ENCODE results near the gene RRP12. TPM values are rescaled to one million over a fixed set of nuclear protein-coding genes. Genes with fewer than 3 reads are reported as not detected.

RRP12 gene
- total and polyA plus RNA-seq, 12 donors, result 11.1 to 46.6 (median 22.3) TPM

DNA sequence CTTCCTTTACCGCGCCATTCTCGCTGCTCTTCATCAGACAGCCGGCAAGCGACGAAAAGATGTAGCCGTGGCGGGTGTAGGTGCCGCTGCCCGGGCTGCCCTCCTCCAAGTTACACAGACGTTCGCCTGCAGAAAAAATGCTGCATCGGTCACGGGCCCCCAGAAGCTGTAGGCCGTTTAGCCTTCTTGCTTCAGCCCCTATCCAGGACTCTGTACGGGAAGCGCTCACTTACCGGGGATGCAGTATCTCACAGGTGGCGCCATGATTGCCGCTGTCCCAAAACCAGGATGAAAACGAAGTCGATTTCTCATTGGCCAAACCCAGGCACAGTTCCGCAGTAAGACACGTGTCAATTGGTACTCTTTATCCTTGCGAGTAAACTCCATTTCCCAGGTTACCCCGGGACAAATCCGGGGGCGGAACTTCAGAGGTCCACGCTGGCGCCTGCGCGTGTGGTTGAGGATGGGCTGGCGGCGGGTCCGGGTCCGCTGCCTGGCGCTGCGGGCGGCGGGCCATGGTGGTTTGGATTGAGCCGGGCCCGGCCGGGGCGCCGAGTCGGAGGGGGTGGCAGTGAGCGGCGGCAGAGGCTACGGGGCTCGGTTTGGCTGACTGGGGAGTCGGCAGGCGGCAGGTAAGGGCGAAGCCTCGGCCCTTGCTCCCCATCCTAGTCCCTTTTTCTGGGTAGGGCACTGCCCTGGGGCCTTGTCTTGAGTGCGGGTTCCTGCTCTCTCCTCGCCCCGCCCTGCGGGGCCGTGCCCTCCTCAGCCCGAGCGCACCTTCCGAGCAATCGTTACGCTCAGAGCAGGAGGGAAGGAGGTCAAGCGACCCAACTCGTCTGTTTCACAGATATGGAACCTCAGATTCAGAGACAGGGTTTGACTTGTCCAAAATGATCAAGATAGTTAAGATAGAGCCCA lies 44.8 kb upstream of the RRP12 start, which contains the start of the genes EXOSC1 and ZDHHC16:
EXOSC1 (minus strand) TSS at position 285 of the 918 bp plus-strand sequence; CDS start at position 264, 21 bp downstream.
ZDHHC16 (plus strand) TSS at position 454 of the 918 bp plus-strand sequence. CDS start 5,501 bp downstream, outside the sequence.
- ATAC-seq (peak; percentile 97 to 99 (median 98)), DNase-seq (peak; percentile 85 to 93)
- Histone ChIP-seq H3K9me3 (no peaks in the 10 kb centered on the region), H3K4me3 (peak within 1 kb of the TSS; percentile 68 to 99 (median 96)), H3K36me3 (peaks cover 0 to 32% (median 5%) of the 10 kb centered on the region in 9 donors), H3K4me1 (peaks cover 12 to 51% (median 44%) of the 10 kb centered on the region in 9 donors), H3K27ac (peak within 1 kb of the TSS in 8 of 10 donors; percentile 59 to 88 (median 79)), H3K27me3 (no peaks in the 10 kb centered on the region)
- whole genome bisulfite sequencing, 2 donors, result 0% methylated on average over 66 of the region's 66 CpGs
- TF ChIP-seq, protein P1, sequence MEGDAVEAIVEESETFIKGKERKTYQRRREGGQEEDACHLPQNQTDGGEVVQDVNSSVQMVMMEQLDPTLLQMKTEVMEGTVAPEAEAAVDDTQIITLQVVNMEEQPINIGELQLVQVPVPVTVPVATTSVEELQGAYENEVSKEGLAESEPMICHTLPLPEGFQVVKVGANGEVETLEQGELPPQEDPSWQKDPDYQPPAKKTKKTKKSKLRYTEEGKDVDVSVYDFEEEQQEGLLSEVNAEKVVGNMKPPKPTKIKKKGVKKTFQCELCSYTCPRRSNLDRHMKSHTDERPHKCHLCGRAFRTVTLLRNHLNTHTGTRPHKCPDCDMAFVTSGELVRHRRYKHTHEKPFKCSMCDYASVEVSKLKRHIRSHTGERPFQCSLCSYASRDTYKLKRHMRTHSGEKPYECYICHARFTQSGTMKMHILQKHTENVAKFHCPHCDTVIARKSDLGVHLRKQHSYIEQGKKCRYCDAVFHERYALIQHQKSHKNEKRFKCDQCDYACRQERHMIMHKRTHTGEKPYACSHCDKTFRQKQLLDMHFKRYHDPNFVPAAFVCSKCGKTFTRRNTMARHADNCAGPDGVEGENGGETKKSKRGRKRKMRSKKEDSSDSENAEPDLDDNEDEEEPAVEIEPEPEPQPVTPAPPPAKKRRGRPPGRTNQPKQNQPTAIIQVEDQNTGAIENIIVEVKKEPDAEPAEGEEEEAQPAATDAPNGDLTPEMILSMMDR (IDR thresholded peaks at IDR 0.05), result peak in 3 of 9 donors; percentile 16 to 42 (median 18)
- intact Hi-C loops (cut with DNase I), result loop anchor here in 1 of 10 donors (2.0 kb wide), 1 partner anchor 53 kb away; the partner anchor contains the start of genes MMS19 and UBTD1

DNA sequence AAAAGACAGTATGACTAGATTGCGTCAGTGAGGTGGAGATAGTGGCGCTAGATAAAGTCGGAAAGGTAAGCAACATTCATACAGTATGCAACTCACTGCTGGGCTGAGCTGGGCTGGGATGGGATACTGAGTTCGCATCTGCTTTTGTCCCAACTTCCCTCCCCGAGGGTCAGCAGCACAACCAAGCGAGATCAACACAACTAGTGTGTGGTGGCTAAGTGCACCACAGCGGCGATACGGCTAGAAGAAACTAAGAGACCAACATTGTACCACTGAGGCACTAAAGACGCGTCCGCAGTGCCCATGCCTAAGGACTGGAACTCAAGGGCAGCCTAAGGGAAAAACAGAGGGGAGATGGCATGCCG lies 44.2 kb upstream of the RRP12 start:
- H3K27me3 ChIP-seq, result no peaks in the 10 kb centered on the region
- H3K9me3 ChIP-seq, result no peaks in the 10 kb centered on the region
- H3K36me3 ChIP-seq, result peaks cover 0 to 39% (median 10%) of the 10 kb centered on the region in 9 donors
- peak in 6 of 8 donors; percentile 2 to 41 (median 4) for ATAC-seq
- DNase-seq, result no peak
- peaks cover 12 to 45% (median 38%) of the 10 kb centered on the region in 9 donors for H3K4me1 ChIP-seq
- intact Hi-C loops (cut with DNase I), result loop anchor here in 1 of 10 donors (2.0 kb wide), 1 partner anchor 53 kb away; the partner anchor contains the start of genes MMS19 and UBTD1
- WGBS, 2 donors, result 2% methylated on average over 13 of the region's 13 CpGs
- peak overlapping the region in 8 of 10 donors; percentile 53 to 88 (median 78) for H3K27ac ChIP-seq
- peak overlapping the region; percentile 68 to 99 (median 96) for H3K4me3 ChIP-seq
- TF ChIP-seq, protein P1 (IDR thresholded peaks at IDR 0.05), result no peak

DNA sequence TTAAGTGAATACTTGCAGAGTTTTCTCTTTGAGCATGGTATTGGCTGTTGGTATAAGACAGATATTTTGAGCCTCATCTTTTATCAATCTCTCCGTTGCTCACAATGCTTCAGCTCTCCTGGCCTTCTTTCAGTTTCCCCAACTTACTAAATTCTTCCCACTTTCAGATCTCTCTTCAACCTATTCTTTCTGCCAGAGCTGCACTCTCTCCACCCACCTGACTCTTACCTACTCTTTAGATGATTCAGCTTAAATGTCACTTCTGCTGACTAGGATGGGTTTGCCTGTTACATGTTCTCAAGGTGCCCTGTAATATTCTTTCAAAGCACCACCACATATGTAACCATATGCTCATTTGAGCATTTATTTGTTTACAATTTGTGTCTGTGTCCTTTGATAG lies 43.1 kb upstream of the RRP12 start:
- Histone ChIP-seq H3K27ac (no peak overlapping the region), H3K36me3 (peaks cover 0 to 50% (median 17%) of the 10 kb centered on the region in 9 donors), H3K4me1 (peaks cover 12 to 38% (median 35%) of the 10 kb centered on the region in 9 donors), H3K4me3 (no peak overlapping the region), H3K9me3 (no peaks in the 10 kb centered on the region), H3K27me3 (no peaks in the 10 kb centered on the region)
- DNase-seq (no peak), ATAC-seq (no peak)
- TF ChIP-seq, protein P1 (IDR thresholded peaks at IDR 0.05), result no peak
- intact Hi-C loops (cut with DNase I), result loop anchor here in 1 of 10 donors (2.0 kb wide), 1 partner anchor 55 kb away; the partner anchor contains the start of genes MMS19 and UBTD1
- WGBS, 2 donors, result 80 to 83% methylated on average over 1 of the region's 1 CpG

DNA sequence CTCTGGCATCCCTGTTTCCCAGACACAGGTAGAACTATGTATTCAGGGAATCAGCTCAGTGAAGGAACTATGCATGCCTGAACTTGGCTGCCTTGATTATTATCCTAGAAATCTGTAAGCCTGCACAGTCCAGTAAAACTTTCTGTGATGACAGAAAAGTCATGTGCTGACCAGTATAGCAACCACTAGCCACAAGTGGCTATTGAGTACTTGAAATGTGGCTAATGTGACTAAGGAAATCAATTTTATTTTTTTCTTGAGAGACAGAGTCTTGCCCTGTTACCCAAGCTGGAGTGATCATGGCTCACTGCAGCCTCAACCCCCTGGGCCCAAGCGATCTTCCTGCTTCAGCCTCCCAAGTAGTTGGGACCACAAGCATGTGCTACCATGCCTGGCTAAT lies 41.1 kb upstream of the RRP12 start:
- intact Hi-C loops (cut with DNase I), result no loop called here
- no peaks in the 10 kb centered on the region for H3K9me3 ChIP-seq
- H3K4me1 ChIP-seq, result peaks cover 2 to 24% (median 20%) of the 10 kb centered on the region in 9 donors
- peaks cover 0 to 69% (median 24%) of the 10 kb centered on the region in 9 donors for H3K36me3 ChIP-seq
- no peak for DNase-seq
- TF ChIP-seq, protein P1 (IDR thresholded peaks at IDR 0.05), result no peak
- H3K27me3 ChIP-seq, result no peaks in the 10 kb centered on the region
- ATAC-seq, result no peak
- H3K27ac ChIP-seq, result no peak overlapping the region
- H3K4me3 ChIP-seq, result no peak overlapping the region
- WGBS, 2 donors, result 100% methylated on average over 1 of the region's 1 CpG

All from heart right ventricle (tissue), 16 donors.